HG02970 (cell line): ENCODE data around the gene SOX21.
"Not testable (repeated sequence)": the region's sequence is repeated elsewhere in the genome, so short reads cannot be mapped to it uniquely, and the experiment has no call there.

Source experiments
- ATAC-seq: cut with Tn5 transposase; IDR thresholded peaks from one replicate; pipeline ENCODE4 v1.9.1; 2021; ENCODE audit warnings: mild to moderate bottlenecking, moderate library complexity, moderate number of reproducible peaks; ENCODE audit not compliant: unreplicated experiment, low FRiP score

The SOX21 gene

DNA sequence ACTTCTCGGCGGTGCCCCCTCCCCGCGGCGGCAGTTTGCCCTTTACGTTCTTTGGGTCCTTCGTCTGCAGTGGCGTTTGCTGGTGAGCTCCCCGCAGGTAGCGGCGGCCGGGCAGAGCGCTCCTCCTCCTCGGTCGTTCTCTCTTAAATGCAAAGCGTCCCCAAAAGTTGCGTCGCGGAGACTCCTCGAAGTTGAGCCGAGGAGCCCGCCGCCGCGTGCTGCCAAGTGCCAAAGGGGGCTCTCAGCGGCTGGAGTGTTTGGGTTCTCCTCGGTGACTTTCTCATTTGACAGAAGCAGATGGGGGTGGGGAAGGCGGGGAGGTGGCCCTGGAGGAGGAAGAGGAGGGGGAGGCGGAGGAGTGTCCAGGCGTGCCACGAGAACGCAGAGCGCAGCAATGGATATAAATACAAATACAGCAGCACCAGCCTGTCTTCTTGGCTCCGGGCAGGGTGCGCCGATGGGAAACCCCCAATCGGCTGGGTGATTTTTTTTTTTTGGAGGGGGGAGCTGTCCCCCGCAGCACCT is at the start of gene SOX21:
SOX21 (minus strand) TSS at position 259 of the 525 bp plus-strand sequence. CDS start 496 bp downstream, outside the sequence.
- no peak for ATAC-seq

DNA sequence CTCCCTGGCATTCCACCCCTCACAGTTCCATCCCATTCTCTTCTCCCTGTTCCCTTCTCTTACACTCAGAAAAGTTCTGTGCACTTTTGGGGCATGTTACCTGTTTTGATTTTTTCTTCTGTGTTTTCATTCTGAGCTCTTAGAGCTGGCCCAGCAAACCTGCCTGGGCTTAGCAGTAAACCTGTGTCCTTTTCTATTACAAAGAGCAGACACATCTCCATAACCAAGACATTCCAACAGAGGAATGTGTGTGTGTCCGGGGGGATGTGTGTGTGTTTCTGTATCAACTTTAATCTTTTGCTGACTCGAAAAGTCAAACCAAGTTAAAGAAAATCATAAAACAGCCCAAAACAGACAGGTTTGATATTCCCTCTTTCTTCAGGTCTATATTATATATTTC is 49.1 kb upstream of the SOX21 start:
- ATAC-seq = no peak

DNA sequence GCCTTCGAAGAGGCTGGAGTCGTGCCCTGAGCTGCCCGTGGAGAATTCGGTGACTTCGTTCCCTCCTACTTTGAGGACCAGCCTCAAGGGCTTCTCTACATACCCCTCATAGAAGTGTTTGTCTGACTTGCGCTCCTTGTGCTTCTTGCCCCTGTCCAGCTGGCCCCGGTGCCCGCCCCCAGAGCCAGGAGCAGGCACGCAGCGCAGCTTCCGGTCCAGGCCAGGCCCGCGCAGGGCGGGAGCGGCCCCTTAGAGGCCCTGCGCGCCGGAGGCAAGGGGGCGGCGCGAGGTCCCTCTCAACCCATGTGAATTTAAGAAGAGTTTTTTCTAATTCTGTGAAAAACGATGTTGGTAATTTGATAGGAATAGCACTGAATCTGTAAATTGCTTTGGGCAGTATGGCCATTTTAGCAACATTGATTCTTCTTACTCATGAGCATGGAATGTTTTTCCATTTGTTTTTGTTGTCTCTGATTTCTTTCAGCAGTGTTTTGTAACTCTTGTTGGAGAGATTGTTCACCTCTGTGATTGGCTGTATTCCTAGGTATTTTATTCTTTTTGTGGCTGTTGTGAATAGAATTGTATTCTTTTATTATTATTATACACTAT is 46.9 kb upstream of the SOX21 start:
- no peak for ATAC-seq

DNA sequence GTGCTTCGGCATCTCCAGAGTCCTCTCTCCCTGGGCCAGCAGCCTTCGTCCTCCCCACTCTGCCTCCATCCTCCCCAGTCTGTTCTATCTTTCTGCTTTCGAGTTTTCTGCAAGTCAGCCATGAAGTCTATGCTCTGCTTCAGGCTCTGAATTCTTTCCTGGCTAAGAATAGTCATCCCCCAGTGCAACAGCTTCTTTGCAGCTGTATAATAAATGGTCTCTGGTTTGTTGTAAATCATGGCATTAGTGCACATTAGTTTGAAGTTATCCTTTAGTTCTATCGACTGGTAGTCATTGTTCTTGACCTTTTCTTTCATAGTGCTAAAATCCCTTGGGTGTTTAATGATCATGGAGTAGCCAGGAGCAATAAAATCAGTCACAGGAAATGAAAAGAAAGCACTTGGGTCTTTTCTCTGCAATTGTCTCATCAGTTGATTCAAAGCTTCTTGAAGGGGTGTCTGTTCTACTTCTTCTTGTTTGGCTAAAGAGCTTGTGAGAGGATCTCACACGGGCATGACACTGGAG is 46.2 kb upstream of the SOX21 start:
- no peak for ATAC-seq

DNA sequence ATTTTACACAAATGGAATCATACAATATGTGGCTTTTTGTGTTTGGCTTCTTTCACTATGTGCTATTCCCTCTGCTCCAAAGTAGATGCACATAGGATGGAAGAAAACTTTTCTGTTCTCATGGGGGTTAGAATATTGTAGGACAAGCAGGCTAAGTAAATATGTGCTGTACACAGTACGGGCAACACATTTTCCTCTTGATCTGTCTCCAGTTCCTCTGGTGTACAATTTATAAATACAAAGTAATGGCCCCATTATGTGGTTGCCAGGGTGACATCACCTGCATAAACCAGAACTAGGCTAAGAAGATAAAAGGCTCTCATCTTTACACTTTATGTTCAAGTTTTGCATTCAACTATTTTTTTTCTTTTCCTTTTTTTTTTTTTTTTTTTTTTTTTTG is 41.0 kb upstream of the SOX21 start:
- ATAC-seq = no peak

DNA sequence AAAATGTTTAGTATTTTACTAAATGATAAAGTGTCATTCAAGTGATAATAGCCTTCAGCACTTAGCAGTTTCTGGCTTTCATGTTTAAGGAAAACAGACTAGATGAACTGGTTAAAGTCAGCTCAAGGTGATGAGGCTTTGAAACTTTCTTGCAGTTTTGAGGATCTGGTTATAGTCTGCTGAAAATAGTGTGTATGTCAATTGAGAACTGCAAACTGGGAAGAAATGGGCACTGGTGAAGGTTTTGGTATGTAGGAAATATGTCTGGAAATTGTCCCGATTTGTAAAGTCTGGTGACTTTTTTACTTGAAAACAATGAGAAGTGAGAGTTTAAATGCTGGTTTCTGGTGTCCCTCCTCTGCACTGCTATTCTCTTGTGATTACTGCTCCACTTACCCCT is 36.8 kb upstream of the SOX21 start:
- no peak for ATAC-seq

DNA sequence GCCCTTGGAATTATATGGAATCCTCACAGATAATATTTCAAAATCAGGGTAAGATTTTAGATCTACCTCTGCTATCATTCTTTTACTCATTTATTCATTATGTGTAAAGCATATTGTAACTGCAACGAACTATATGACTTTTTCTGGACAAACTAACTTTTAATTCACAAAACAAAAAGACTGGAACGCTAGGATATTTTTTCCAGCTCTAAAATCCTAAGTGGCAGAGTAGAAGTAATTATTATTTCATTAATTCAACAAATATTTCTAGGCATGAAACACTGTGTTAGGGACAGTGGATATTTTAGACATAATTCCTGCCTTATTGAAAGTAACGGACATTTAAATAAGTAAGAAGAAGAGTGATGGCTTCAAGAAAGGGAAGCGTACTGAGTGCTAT is 26.9 kb upstream of the SOX21 start:
- no peak for ATAC-seq

DNA sequence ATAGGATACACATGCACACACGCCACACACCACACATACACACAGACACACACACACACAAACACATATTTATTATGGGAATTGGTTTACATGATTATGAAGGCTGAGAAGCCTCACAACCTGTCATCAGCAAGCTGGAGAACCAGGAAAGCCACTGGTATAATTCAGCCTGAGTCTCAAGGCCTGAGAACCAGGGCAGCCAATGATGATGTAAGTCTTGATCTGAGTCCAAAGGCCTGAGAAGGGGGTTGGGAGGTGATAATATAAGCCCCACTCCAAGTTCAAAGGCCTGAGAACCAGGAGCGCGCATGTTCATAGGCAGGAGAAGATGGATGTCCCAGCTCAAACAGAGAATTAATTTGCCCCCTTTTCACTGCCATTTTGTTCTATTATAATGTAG is 18.7 kb upstream of the SOX21 start:
- ATAC-seq = no peak

DNA sequence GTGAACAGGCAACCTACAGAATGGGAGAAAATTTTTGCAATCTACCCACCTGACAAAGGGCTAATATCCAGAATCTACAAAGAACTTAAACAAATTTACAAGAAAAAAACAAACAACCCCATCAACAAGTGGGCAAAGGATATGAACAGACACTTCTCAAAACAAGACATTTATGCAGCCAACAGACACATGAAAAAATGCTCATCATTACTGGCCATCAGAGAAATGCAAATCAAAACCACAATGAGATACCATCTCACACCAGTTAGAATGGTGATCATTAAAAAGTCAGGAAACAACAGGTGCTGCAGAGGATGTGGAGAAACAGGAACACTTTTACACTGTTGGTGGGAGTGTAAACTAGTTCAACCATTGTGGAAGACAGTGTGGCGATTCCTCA is 17.6 kb upstream of the SOX21 start:
- ATAC-seq = not testable (repeated sequence)

DNA sequence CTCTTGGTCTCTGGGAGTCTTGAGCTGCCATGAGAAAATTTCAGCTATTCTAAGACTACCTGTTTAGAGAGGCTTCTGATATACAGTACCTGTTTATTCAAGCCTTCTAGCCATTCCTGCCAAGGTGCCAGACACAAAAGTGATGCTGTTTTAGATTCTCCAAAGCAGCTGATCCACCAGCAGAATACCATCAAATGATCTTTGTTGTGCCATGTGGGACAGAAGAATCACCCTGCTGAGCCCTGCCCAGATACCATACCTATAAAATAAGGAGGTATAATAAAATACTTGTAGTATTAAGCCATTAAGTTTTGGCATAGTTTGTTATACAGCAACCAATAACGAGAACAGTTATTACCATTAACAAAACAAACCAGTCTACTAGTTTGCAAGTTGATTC is 14.1 kb upstream of the SOX21 start:
- no peak for ATAC-seq

DNA sequence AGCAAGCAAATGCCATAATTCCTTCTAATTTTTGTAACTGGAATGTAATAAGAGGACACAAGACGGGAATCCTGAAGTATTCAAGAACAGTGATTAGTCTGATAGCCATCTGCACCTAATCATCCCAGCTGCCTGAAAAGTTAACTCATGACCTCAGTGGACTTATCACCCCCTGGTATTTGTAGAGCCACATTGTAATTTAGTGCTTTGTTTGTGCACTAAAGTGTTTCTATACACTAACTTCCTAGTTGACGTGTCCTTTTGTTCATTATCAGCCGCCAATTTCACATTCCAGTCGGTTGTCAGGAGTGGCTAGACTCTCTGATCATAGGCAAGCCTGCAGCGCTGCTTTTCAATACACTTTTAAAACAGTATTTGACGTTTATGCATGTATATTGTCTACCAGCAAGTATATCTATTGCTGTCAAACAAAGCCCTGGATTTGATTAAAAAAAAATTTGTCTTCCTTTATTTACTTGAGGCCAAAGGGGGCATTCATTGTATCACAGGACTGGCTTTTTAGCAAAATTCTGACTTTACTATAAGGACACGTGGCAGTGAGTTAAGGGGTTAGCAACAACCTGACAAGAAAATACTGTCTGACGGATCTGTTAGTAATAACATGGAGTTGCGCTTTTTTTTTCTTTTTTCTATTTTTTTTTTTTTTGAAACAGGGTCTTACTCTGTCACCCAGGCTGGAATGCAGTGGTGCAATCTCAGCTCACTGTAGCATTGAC is 10.4 kb upstream of the SOX21 start:
- no peak for ATAC-seq

DNA sequence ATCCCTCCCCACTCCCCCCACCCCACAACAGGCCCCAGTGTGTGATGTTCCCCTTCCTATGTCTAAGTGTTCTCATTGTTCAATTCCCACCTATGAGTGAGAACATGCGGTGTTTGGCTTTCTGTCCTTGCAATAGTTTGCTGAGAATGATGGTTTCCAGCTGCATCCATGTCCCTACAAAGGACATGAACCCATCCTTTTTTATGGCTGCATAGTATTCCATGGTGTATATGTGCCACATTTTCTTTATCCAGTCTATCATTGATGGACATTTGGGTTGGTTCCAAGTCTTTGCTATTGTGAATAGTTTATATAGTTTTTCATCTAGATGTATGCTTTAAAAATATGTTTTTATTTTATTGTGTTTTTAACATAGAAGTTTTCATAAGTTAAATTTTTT is 6.4 kb upstream of the SOX21 start:
- not testable (repeated sequence) for ATAC-seq

DNA sequence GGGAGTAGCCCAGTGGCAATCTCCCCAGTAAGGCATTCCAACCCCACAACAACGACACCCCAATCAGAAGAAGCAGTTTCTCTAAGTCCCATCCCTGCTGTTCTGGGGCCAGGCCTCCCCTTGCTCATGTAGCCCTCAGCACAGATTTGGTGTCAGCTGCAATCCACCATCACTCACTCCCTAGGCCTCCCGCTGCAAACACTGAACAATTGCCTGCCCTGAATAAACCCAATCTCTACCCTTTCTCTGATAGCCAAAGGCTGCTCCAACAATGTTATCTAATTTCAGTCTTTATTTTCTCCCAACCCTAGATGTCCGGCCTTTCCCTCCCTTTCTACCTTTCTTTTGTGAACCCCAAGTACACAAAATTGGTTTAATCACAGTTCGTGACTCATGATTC is 5.6 kb upstream of the SOX21 start:
- no peak for ATAC-seq

DNA sequence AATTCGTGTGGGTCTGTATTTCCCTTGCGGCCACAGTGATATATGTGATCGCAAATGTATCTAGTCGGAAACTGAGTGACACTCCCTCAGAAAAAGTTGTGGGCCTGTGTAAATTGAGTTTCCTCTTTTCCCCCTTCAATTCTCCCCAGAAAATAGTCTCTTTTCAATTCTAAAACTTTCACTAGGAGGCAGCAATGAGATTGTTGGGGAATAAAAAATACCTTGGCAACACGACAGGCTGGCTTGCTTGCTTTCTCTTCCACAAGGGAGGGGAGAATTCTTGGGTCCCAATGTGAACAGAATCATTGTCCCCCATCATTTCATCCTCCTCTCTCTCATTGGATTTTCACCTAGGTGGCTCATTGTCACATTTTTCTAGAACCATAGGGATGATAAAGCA is 3.7 kb upstream of the SOX21 start:
- ATAC-seq = no peak

DNA sequence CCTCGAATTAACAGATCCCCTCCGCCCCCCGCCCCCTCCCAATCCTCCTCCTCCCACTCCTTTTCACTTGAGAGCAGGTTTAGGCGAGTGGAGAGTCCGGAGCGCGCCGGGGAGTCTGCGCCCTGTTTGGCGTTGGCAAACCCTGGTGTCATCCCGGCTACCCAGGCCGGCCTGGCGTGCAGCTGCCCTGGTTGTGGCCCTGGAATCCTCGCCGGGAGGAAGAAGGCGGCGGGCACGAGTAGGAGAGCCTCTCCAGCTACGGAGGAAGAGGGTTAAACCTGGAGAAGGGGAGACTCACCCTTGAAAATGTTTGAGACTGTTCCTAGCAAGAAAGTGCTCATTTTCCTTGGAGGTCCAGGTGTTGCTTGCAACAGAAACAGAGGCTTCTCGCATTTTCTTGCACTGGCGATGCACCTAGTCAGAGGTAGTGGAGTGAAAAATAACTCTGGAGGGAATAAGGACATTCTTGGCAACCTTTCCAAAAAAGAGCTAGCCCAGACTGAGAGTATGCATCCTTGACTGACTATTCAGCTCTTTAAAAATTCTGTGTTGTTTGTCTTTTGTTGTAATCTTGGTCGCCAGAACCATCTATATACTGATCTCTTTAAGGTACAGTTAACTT is 1.3 kb upstream of the SOX21 start:
- no peak for ATAC-seq

DNA sequence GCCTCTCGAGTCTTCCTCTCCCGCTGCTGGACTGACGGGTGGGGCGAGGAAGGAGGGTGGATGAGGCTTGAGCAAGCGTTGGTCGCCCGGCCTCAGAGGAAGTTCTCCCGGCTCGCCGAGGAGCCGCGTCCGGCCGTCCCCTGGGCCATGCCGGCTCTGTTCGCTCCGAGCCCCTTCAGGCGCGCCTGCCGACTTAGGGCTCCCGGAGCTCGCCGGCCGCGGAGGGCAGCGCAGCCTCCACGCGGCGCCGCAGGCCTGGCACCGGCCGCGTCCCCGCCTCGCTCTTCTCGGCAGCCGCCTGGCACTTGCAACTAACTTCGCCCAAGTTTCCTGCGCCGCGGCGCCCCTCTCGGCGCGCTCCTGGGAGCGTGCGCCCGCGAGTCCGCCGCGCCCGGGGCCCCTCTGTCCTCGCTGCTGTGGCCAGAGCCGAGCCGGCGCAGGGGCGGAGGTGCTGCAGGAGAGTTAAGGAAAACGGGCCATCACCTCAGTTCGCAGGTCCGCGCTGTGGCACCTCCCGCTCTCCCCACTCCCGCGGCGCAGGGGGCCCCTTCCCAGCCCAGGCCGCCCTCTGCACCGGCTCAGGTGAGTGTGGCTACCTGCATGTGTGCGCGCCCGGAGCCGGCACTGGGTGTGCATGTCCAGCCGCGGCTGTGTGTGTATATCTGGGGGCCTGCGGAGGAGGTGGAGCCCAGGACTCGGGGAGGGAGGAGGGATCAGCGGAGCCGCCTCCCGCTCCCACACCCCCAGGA is 641 bp upstream of the SOX21 start:
- ATAC-seq = no peak

DNA sequence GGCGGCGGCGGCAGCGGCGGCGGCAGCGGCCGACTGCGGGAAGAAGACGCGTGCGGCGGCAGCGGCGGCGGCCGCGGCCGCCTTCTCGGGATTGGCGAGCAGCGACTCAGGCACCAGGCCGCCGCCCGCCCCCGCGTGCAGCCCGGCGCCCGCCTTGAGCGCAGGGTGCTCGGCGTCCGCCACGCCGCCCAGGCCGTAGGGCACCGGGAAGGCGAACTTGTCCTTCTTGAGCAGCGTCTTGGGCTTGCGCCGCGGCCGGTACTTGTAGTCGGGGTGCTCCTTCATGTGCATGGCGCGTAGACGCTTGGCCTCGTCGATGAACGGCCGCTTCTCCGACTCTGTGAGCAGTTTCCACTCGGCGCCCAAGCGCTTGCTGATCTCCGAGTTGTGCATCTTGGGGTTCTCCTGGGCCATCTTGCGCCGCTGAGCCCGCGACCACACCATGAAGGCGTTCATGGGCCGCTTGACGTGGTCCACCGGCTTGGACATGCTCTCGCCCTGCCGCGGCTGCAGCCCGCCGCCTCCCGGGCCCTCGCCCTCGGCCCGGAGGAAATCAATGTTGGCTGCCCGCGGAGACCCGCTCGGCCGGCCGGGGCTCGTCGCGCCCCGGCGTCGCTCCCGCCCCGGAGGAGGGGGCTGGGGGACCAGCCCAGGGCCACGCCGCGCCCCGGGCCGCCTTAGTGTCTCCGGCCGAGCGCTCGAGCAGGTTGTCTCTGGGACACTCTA is 621 bp downstream of the SOX21 start:
- no peak for ATAC-seq

DNA sequence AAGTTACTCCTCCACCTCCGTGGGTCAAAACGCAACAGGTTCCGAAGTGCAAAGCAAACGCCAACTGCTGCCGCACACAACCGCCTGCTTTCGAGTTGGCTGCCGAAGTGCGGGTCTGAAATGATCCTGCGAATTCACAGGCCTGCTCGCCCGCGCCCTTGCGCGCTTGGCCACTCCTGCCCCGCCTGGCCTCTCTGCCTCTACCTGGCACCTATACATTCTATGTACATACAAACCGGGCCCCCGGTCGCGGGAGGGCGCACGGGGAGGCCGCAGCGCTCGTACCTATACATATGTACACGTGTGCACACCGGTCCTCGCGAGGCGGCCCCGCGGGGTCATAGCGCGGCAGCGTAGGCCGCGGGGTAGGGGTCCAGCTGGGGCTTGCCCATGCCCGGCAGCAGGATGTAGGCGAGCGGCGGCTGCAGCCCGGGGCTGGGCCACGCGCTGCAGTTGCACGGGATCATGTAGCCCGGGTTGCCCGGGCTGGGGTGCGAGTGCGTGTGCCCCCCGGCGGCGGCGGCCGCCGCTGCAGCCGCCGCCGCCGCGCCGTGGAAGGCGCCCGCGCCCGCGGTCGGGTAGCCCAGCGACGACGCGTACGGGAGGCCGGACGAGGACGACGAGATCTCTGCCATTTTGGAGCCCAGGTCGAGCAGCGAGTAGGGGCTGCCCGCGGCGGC is 1.3 kb downstream of the SOX21 start:
- no peak for ATAC-seq

DNA sequence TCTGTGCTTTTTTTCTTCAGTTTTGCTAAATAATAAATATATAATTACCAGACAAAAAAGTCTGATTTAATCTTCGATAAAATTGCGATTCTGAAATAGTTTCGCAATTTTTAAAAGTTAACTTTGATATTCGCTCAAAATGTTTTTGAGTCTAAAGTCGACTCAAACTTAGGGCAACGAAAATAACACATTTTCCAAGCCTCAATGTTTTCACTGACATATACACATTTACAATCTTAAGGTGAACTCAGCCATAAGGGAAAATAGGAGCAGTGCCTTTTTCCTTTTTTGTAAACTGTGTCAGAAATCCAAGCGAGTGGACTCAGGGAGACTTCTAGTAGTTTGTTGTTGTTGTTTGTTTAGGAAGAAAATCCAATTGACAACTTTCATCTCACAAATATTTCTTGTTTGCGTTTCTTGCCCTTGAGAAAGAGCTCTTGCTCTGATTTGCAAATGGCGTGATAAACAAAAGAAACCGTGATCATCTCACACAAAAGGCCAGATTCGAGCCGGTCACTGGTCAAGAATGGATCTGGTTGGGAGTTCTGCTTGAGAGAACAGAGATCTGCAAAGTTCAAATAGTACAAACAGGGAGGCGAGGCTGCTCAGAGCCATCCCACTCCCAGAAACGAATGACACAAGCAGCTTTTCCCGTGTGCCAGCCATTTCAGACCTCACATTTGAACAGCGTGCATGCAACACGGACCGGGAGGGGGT is 2.1 kb downstream of the SOX21 start:
- no peak for ATAC-seq
